Measurements from ENCODE around the gene KIRREL1. TPM values are rescaled to one million over a fixed set of nuclear protein-coding genes. Genes with fewer than 3 reads are reported as not detected.

KIRREL1 gene
- total and polyA plus RNA-seq, 9 donors: 21.6 to 55.3 (median 37.3) TPM

- Histone ChIP-seq H3K27ac (ENCODE audit: low read length) (peak overlapping the region; percentile 97), H3K4me3 (ENCODE audit: low read length) (no peak overlapping the region), H3K36me3 (ENCODE audit: control insufficient read depth, insufficient read depth, low read length) (no peaks in the 10 kb centered on the region), H3K27me3 (ENCODE audit: control insufficient read depth, insufficient read depth, low read length) (no peaks in the 10 kb centered on the region), H3K4me1 (ENCODE audit: control insufficient read depth, insufficient read depth, low read length) (peaks cover 65% of the 10 kb centered on the region), H3K9me3 (replicated peaks; ENCODE audit: control insufficient read depth, low read depth, low read length) (no peaks in the 10 kb centered on the region)
- 73% methylated on average over 3 of the region's 4 CpGs for WGBS (ENCODE audit: insufficient coverage)
- DNase-seq: no peak
Observed at GRCh38 chr1:158017800-158018595, 24.6 kb downstream of the KIRREL1 start.

GRCh38 chr1:158019171-158019868, 25.9 kb downstream of the KIRREL1 start:
- Histone ChIP-seq H3K27ac (ENCODE audit: low read length) (peak overlapping the region; percentile 97), H3K4me3 (ENCODE audit: low read length) (no peak overlapping the region), H3K27me3 (ENCODE audit: control insufficient read depth, insufficient read depth, low read length) (no peaks in the 10 kb centered on the region), H3K4me1 (ENCODE audit: control insufficient read depth, insufficient read depth, low read length) (peaks cover 60% of the 10 kb centered on the region), H3K9me3 (replicated peaks; ENCODE audit: control insufficient read depth, low read depth, low read length) (no peaks in the 10 kb centered on the region), H3K36me3 (ENCODE audit: control insufficient read depth, insufficient read depth, low read length) (no peaks in the 10 kb centered on the region)
- DNase-seq: peak; percentile 97
- WGBS (ENCODE audit: insufficient coverage): 0% methylated on average over 1 of the region's 4 CpGs

- H3K4me1 ChIP-seq (ENCODE audit: control insufficient read depth, insufficient read depth, low read length): peaks cover 60% of the 10 kb centered on the region
- H3K36me3 ChIP-seq (ENCODE audit: control insufficient read depth, insufficient read depth, low read length): no peaks in the 10 kb centered on the region
- H3K9me3 ChIP-seq (replicated peaks; ENCODE audit: control insufficient read depth, low read depth, low read length): no peaks in the 10 kb centered on the region
- peak overlapping the region; percentile 97 for H3K27ac ChIP-seq (ENCODE audit: low read length)
- no peak overlapping the region for H3K4me3 ChIP-seq (ENCODE audit: low read length)
- DNase-seq: no peak
- WGBS (ENCODE audit: insufficient coverage): no CpG with 5 or more reads among the region's 4 CpGs
- H3K27me3 ChIP-seq (ENCODE audit: control insufficient read depth, insufficient read depth, low read length): no peaks in the 10 kb centered on the region
Observed at GRCh38 chr1:158020259-158020885, 26.9 kb downstream of the KIRREL1 start.

DNA sequence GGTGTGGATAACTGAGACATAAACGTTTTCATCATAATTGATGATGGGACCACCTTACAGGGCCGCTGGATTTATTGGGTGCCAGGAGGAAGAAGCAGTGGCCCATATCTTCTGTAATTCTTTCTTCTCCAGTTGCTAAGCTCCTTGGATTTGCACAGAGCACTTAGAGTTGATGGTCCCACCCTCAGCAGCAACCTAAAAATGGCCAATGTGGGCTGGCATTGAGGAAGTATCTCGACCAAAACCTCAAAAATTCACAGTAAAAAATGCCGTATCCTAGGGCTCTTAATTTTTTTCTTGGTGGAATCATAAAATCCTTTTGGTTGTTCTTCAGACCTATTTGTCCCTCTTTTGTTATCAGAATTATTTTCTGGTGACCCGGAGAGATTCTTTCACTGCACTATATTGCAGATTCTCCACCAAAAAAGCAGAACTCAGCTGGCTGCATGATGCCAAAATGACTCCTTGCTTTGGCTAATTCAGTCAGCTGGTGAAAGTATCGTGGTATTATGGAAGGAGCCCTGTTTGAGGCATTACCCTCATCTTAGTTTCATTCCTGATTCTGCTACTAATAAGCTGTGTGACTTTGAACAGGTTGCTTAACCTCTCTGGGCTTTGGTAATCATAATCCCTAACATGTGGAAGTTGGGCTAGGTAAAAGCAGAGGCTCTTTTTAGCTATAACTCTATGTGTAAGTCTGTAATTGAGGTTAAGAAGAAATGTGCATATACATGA, 27.6 kb downstream of the KIRREL1 start:
- H3K4me3 ChIP-seq (ENCODE audit: low read length): no peak overlapping the region
- H3K27ac ChIP-seq (ENCODE audit: low read length): peak overlapping the region; percentile 65
- no peaks in the 10 kb centered on the region for H3K27me3 ChIP-seq (ENCODE audit: control insufficient read depth, insufficient read depth, low read length)
- WGBS (ENCODE audit: insufficient coverage): no CpG with 5 or more reads among the region's 6 CpGs
- H3K36me3 ChIP-seq (ENCODE audit: control insufficient read depth, insufficient read depth, low read length): no peaks in the 10 kb centered on the region
- peaks cover 66% of the 10 kb centered on the region for H3K4me1 ChIP-seq (ENCODE audit: control insufficient read depth, insufficient read depth, low read length)
- no peak for DNase-seq
- no peaks in the 10 kb centered on the region for H3K9me3 ChIP-seq (replicated peaks; ENCODE audit: control insufficient read depth, low read depth, low read length)

GRCh38 chr1:158021721-158022120, 28.3 kb downstream of the KIRREL1 start:
- Histone ChIP-seq H3K36me3 (ENCODE audit: control insufficient read depth, insufficient read depth, low read length) (no peaks in the 10 kb centered on the region), H3K27ac (ENCODE audit: low read length) (no peak overlapping the region), H3K27me3 (ENCODE audit: control insufficient read depth, insufficient read depth, low read length) (no peaks in the 10 kb centered on the region), H3K4me1 (ENCODE audit: control insufficient read depth, insufficient read depth, low read length) (peaks cover 63% of the 10 kb centered on the region), H3K9me3 (replicated peaks; ENCODE audit: control insufficient read depth, low read depth, low read length) (no peaks in the 10 kb centered on the region), H3K4me3 (ENCODE audit: low read length) (no peak overlapping the region)
- 50% methylated on average over 2 of the region's 2 CpGs for WGBS (ENCODE audit: insufficient coverage)
- no peak for DNase-seq

DNA sequence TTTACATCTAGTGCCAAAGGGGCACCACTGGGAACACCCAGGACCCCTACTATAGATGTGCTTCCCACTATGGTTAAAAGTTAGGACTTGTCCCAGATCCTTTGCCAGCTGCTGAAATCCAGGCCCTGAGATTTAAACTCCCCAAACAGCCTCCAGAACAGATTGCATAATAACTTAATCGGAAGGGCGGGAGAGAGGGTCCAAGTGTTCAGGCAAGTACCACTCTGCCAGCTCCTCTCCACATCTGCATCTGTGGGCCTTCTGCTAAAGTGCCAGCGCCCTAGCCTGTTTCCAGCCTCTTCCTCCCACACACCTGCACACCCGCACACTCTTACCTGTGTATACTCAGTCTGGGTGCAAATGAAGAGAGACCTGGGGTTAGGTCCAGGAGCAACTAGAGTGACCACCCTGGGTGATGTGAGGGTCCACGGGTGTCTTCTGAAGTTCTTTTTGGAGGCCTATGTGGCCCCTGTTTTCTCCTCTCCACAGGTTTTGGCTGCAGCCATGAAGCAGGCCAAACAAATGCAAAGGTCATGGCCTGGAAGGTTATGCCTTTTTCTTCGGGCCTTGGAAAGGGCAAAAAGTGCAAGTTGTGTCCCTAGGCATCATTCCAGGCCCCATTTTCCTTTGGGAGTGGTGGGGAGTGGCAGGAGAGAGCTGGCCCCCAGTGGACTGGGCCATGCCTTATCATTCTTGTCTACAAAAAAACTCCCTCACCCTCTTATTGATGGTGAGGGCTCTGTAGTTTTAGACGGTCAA, 29.3 kb downstream of the KIRREL1 start:
- H3K4me3 ChIP-seq (ENCODE audit: low read length): no peak overlapping the region
- WGBS (ENCODE audit: insufficient coverage): 54% methylated on average over 5 of the region's 7 CpGs
- no peaks in the 10 kb centered on the region for H3K9me3 ChIP-seq (replicated peaks; ENCODE audit: control insufficient read depth, low read depth, low read length)
- H3K4me1 ChIP-seq (ENCODE audit: control insufficient read depth, insufficient read depth, low read length): peaks cover 60% of the 10 kb centered on the region
- DNase-seq: peak; percentile 60
- H3K27me3 ChIP-seq (ENCODE audit: control insufficient read depth, insufficient read depth, low read length): no peaks in the 10 kb centered on the region
- H3K27ac ChIP-seq (ENCODE audit: low read length): no peak overlapping the region
- H3K36me3 ChIP-seq (ENCODE audit: control insufficient read depth, insufficient read depth, low read length): no peaks in the 10 kb centered on the region

- H3K4me3 ChIP-seq (ENCODE audit: low read length): no peak overlapping the region
- H3K4me1 ChIP-seq (ENCODE audit: control insufficient read depth, insufficient read depth, low read length): peaks cover 40% of the 10 kb centered on the region
- no peak overlapping the region for H3K27ac ChIP-seq (ENCODE audit: low read length)
- no peaks in the 10 kb centered on the region for H3K27me3 ChIP-seq (ENCODE audit: control insufficient read depth, insufficient read depth, low read length)
- H3K36me3 ChIP-seq (ENCODE audit: control insufficient read depth, insufficient read depth, low read length): no peaks in the 10 kb centered on the region
- no peak for DNase-seq
- H3K9me3 ChIP-seq (replicated peaks; ENCODE audit: control insufficient read depth, low read depth, low read length): no peaks in the 10 kb centered on the region
- WGBS (ENCODE audit: insufficient coverage): 50% methylated on average over 2 of the region's 7 CpGs
Observed at GRCh38 chr1:158024737-158025136, 31.3 kb downstream of the KIRREL1 start.

- Histone ChIP-seq H3K36me3 (ENCODE audit: control insufficient read depth, insufficient read depth, low read length) (peaks cover 1% of the 10 kb centered on the region), H3K27ac (ENCODE audit: low read length) (peak overlapping the region; percentile 51), H3K4me3 (ENCODE audit: low read length) (no peak overlapping the region), H3K9me3 (replicated peaks; ENCODE audit: control insufficient read depth, low read depth, low read length) (no peaks in the 10 kb centered on the region), H3K27me3 (ENCODE audit: control insufficient read depth, insufficient read depth, low read length) (no peaks in the 10 kb centered on the region), H3K4me1 (ENCODE audit: control insufficient read depth, insufficient read depth, low read length) (peaks cover 35% of the 10 kb centered on the region)
- no peak for DNase-seq
- 47% methylated on average over 3 of the region's 6 CpGs for WGBS (ENCODE audit: insufficient coverage)
Observed at GRCh38 chr1:158025576-158026230, 32.3 kb downstream of the KIRREL1 start.

- no peaks in the 10 kb centered on the region for H3K27me3 ChIP-seq (ENCODE audit: control insufficient read depth, insufficient read depth, low read length)
- no peak overlapping the region for H3K27ac ChIP-seq (ENCODE audit: low read length)
- peaks cover 10% of the 10 kb centered on the region for H3K36me3 ChIP-seq (ENCODE audit: control insufficient read depth, insufficient read depth, low read length)
- DNase-seq: no peak
- H3K4me1 ChIP-seq (ENCODE audit: control insufficient read depth, insufficient read depth, low read length): peaks cover 30% of the 10 kb centered on the region
- 80% methylated on average over 1 of the region's 1 CpG for WGBS (ENCODE audit: insufficient coverage)
- H3K9me3 ChIP-seq (replicated peaks; ENCODE audit: control insufficient read depth, low read depth, low read length): no peaks in the 10 kb centered on the region
- H3K4me3 ChIP-seq (ENCODE audit: low read length): no peak overlapping the region
Observed at GRCh38 chr1:158026651-158027050, 33.2 kb downstream of the KIRREL1 start.
